Dermis blood vessel endothelial cell (primary cell): ENCODE results near the gene UBC. TPM values are rescaled to one million over a fixed set of nuclear protein-coding genes. Genes with fewer than 3 reads are reported as not detected.
"Not testable (repeated sequence)": the region's sequence is repeated elsewhere in the genome, so short reads cannot be mapped to it uniquely, and the experiment has no call there.

Experiments used
- DNase-seq: peaks from one replicate; pipeline ENCODE4 v3.0.0; 2010
- total RNA-seq: library from RNA; depleted of rRNA; stranded (reverse); fragments of >200 nt; gene quantifications from 2 replicates; pipeline ENCODE4 v1.2.3, GENCODE V29; 2014

Gene UBC
- total RNA-seq, 1 donor from 2014 or later, result 1,840 TPM

DNA sequence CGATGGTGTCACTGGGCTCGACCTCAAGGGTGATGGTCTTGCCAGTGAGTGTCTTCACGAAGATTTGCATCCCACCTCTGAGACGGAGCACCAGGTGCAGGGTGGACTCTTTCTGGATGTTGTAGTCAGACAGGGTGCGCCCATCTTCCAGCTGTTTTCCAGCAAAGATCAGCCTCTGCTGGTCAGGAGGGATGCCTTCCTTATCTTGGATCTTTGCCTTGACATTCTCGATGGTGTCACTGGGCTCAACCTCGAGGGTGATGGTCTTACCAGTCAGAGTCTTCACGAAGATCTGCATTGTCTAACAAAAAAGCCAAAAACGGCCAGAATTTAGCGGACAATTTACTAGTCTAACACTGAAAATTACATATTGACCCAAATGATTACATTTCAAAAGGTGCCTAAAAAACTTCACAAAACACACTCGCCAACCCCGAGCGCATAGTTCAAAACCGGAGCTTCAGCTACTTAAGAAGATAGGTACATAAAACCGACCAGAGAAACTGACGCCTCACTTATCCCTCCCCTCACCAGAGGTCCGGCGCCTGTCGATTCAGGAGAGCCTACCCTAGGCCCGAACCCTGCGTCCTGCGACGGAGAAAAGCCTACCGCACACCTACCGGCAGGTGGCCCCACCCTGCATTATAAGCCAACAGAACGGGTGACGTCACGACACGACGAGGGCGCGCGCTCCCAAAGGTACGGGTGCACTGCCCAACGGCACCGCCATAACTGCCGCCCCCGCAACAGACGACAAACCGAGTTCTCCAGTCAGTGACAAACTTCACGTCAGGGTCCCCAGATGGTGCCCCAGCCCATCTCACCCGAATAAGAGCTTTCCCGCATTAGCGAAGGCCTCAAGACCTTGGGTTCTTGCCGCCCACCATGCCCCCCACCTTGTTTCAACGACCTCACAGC is 717 bp downstream of the UBC start:
- peak; percentile 90 for DNase-seq

DNA sequence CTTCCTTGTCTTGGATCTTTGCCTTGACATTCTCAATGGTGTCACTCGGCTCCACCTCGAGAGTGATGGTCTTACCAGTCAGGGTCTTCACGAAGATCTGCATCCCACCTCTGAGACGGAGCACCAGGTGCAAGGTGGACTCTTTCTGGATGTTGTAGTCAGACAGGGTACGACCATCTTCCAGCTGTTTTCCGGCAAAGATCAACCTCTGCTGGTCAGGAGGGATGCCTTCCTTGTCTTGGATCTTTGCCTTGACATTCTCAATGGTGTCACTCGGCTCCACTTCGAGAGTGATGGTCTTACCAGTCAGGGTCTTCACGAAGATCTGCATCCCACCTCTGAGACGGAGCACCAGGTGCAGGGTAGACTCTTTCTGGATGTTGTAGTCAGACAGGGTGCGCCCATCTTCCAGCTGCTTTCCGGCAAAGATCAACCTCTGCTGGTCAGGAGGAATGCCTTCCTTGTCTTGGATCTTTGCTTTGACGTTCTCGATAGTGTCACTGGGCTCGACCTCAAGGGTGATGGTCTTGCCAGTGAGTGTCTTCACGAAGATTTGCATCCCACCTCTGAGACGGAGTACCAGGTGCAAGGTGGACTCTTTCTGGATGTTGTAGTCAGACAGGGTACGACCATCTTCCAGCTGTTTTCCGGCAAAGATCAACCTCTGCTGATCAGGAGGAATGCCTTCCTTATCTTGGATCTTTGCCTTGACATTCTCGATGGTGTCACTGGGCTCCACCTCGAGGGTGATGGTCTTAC is 1.7 kb downstream of the UBC start:
- DNase-seq, result not testable (repeated sequence)

DNA sequence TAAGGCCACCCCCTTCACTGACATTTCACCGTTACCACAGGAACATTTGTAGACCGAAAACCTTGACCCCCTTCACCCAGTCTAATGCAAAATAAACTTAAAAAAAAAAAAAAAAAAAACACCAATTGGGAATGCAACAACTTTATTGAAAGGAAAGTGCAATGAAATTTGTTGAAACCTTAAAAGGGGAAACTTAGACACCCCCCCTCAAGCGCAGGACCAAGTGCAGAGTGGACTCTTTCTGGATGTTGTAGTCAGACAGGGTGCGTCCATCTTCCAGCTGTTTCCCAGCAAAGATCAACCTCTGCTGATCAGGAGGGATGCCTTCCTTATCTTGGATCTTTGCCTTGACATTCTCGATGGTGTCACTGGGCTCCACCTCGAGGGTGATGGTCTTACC is 2.9 kb downstream of the UBC start:
- DNase-seq, result not testable (repeated sequence)

DNA sequence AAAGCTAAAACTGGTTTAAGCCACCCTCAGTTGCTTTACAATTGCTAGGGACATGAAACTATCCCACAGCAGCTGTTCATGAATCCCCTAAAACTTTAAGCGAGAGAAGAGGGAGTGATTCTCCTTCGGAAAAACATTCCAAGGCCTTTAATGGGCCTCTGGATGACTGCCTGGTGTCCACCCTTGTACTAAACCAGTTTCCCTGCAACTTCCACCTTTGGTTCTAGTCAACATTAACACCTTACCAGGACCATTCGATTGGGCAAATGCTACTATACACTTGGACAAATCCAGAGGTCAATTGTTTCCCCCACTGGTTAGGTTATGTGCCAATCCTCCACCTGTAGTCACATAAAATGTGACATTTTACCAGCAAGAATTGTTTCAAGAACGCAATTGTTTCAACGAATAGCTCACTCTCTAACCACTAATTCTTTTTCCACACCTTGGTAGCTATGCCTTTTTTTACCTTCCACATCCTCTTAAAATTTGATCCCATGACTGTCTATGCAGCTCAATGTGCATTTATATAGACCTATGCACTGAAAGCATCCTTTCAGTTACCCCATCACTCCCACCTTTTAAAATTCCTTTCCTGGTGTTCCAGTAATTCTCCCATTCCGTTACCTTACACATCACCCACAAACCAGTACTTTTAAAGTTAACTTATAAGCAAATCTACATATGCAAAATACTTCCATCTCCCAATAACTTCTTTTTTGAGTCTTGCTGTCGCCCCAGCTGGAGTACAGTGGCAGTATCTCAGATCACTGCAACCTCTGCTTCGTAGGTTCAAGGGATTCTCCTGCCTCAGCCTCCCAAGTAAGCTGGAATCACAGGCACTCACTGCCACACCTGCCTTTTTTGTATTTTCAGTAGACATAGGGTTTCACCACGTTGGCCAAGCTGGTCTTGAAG is 3.6 kb downstream of the UBC start:
- no peak for DNase-seq

DNA sequence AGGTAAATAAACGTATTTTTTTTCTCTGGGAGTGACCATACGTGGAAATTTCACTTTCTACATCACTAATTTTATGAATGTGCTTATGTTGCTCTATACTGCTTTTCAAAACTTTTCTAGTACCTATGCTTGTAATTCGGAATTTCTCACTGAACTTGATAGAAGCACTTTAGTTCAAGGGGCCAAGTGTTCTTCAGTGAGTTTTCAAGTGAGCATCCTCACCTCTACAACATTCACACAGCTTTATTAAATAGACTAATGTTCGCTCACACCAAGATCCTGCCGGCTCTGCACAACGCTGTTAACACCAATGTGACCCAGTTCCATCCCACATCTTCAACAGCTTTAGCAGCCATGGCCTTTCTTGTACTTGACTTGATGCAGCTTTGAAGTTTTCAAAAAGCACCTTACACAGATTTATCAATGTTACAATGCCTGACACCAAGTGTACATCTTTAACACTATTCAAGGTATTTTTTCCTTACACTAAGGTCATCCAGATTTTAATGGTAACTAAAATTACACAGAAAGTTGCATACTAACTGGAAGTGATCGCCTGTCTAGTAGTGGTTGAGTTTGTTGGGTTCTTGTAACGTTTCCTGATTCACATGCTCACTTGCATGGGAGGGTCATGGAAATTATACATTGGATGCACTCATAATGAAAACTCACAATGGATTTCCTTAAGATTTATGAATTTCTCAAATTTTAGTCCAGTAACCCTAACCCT is 4.5 kb downstream of the UBC start:
- no peak for DNase-seq

DNA sequence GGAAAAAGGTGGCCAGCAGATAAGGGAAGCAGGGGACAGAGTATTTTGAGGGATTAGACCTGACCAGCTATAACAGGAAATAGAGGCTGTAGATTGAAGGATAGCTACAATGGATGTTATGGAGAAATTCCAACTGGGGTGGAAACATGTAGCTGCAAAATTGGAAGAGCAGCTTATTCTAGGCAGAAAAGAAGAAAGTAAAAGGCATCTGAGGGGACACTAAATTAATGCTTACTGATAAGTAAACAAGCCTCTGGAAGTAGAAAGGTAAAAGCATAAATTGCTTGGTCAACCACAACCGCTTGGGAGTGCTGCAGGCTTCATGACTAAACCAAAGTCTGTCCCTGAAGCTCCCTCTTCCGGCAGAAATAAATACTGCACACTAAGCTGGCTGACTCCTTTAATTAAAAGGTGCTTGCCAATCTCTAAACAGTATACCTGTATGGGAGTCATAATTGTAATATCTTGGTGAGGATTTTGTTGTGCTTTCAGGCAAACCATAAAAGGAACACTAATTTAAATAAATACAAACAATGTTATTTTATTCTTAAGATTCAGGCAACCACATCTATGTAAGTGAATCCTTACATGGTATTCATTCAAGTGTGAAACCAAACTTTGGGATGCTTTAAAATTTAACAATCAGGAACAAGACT is 7.7 kb downstream of the UBC start:
- peak; percentile 96 for DNase-seq

DNA sequence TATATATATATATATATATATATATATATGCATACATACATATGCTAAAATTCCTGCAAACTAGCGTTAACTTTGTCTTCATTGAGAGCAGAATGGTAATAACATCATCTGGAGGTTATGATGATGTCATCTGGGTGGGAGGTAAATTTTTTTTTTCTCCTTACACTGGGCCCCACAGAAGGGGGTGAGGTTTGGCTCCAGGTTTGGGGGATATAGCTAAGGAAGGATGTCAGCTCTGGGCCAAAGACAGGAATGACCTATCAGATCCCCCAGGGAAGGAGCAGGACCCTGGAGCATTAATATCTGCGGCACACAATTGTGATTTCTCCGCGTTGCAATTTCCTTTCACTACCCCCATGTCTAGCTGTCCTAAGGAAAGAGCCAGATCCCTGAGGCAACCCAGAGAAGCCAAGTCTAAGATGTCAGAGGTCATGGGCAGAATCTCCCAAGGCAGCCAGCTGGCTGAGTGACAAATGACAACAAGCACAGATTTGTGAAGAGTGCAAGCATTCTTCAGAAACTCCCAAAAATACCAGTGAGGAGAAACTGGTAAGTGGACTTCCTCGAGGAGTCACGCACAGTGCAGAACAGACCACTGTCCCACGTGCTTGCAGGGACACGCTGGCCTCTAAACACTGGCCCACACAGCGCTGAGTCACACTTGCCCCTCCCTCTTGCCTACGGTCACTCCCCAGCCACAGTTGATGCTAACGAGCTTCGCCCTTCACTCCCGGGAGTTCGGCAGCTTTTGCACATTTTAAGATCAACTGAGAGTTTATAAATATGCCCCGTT is 9.9 kb downstream of the UBC start:
- peak; percentile 88 for DNase-seq

DNA sequence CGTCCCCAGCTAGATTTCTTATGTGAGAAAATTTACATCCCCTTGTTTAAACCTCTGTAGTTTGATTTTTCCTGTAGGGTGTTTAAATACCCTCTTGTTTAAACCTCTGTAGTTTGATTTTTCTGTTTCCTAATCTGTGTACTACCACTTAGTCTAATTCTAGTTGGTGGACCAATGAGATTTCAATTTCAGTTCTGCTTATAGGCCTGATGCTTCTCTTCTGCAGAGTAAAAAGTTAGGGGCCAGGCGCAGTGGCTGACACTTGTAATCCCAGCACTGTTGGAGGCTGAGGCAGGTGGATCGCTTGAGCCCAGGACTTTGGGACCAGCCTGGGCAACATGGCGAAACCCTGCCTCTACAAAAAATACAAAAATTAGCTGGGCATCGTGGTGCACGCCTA is 11.5 kb downstream of the UBC start:
- no peak for DNase-seq

DNA sequence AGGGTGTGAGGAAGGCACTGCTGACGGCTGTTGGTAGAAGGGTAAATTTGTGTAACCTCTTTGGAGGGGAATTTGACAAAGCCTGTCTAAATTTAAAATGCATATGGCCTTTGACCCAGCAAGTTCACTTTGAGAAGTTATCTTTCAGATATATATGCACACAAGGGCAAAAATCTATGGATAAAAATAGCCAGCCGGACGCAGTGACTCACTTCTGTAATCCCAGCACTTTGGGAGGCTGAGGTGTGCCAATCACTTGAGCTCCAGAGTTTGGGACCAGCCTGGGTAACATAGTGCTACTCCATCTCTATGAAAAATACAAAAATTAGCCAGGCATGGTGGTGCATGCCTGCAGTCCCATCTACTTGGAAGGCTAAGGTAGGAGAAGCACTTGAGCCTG is 13.4 kb downstream of the UBC start:
- no peak for DNase-seq

DNA sequence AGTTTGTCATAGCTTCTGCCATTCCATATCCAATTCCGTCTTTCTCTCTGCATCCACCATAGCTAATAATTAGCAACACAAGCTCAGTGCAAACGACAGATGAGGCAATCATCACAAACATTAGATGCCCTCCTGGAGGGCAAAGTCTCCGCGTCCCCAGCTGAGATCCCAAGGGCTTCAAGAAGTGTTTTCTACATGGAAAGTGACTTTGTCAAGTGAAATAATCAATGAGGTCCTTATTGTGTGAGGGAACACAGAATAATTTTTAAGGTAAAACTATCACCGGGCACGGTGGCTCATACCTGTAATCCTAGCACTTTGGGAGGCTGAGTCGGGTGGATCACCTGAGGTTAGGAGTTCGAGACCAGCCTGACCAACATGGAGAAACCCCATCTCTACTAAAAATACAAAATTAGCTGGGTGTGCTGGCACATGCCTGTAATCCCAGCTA is 14.1 kb downstream of the UBC start:
- DNase-seq, result not testable (repeated sequence)

DNA sequence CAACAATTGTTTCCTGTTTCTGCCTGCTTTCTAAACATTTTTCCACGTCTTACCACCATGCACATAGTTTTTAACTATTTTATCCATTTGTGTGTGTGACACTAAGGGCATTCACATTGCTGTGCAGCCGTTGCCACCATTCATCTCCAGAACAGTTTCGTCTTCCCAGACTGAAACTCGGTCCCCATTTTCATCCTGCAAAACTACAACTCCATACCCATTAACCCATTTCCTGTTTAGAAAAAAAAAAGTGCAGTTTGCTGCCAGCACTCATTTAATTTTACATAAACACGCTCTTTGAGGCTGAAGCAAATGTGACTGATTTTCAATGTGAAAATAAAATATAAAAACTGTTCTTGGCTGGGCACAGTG is 15.5 kb downstream of the UBC start:
- no peak for DNase-seq

DNA sequence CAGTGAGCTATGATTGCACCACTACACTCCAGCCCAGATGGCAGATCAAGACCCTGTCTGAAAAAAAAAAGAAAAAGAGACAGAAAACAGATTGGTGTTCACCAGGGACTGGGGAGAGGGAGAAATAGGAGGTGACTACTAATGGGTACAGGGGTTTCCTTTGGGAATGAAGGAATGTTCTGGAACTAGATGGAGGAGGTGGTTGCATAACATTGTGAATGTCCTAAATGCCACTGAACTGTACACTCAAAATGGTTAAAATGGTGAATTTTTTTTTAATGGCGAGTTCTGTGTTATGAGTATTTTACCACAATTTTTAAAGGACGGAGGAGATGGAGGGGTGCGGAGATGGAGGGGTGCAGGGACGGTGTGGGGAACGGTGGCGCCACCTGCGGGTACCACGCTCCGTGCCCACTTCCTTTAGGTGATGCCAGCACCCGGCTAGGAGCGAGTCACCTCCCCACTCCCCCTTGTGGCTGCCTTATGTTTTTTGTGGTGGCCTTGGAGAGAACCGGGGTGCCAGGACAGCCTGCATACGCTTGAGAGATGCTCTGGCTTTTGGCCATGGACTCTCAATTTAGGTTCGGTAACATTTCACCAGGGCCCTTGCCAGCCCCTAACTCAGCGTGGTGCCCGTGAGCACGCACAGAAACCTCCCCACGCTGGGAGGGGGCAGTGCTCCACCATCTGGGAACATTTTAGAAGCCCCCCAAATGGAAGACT is 16.1 kb downstream of the UBC start:
- peak; percentile 55 for DNase-seq

DNA sequence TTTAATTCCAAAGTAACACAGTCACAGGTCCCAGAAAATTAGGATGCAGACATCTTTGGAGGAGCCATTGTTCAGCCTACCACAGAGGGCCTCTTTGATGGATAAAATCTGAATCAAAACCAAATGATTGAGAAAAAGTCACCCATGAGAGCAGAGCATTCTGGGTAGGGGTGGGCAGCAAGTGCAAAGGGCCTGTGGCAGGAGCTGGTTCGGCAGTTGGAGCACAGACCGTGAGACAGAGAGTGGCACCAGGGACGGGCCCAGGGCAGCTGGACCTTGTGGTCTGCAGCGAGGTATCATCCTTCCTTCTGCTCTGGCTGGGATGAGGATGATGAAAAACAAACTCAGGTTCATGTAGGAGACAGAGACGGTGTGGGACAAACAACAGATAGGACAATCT is 18.0 kb downstream of the UBC start:
- DNase-seq, result no peak

DNA sequence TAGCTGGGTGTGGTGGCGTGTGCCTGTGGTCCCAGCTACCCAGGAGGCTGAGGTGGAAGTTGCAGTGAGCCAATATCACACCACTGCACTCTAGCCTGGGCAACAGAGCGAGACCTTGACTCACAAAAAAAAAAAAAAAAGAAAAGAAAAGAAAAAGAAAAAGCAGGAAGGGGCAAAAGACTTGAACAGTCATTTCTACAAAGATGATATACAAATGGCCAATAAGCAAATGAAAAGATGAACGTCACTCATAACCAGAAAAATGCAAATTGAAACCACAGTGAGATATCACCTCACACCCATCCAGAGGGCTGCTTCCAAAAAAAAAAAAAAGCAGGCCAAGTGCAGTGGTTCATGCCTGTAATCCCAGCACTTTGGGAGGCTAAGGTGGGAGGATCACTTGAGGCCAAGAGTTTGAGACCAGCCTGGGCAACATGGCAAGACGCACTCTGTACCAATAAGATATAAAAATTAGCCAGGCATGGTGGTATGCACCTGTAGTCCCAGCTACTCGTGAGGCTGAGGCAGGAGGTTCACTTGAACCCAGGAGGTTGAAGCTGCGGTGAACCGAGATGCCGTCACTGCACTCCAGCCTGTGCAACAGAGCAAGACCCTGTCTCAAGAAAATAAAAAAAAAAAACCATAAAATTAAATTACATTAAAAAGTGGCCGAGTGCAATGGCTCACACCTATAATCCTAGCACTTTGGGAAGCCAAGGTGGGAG is 20.5 kb downstream of the UBC start:
- no peak for DNase-seq

DNA sequence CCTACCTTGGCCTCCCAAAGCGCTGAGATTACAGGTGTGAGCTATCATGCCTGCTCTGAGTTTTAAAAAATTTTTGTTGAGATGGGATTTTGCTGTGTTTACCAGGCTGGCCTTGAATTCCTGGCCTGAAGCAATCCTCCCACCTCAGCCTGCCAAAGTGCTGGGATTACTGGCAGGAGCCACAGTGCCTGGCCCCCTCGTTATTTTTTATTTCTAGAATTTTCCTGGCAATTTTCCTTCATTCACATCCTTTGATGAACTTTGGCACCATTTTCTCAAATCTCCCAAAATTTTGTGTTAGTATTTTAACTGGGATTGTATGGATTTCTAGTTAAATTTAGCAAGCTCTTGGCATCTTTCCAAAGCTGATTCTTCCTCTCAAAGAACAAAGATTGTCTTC is 26.2 kb downstream of the UBC start:
- DNase-seq, result no peak

DNA sequence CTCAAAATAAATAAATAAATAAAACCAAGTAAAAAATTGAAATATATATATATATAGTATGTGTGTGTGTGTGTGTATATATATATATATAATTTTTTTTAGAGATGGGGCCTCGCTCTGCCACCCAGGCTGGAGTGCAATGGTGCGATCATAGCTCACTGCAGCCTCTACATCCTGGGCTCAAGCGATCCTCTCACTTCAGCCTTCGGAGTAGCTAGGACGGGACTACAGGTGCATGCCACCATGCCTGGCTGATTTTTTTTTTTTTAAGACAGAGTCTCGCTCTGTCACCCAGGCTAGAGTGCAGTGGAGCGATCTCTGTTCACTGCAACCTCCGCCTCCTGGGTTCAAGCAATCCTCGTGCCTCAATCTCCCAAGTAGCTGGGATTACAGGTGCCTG is 26.7 kb downstream of the UBC start:
- DNase-seq, result not testable (repeated sequence)

DNA sequence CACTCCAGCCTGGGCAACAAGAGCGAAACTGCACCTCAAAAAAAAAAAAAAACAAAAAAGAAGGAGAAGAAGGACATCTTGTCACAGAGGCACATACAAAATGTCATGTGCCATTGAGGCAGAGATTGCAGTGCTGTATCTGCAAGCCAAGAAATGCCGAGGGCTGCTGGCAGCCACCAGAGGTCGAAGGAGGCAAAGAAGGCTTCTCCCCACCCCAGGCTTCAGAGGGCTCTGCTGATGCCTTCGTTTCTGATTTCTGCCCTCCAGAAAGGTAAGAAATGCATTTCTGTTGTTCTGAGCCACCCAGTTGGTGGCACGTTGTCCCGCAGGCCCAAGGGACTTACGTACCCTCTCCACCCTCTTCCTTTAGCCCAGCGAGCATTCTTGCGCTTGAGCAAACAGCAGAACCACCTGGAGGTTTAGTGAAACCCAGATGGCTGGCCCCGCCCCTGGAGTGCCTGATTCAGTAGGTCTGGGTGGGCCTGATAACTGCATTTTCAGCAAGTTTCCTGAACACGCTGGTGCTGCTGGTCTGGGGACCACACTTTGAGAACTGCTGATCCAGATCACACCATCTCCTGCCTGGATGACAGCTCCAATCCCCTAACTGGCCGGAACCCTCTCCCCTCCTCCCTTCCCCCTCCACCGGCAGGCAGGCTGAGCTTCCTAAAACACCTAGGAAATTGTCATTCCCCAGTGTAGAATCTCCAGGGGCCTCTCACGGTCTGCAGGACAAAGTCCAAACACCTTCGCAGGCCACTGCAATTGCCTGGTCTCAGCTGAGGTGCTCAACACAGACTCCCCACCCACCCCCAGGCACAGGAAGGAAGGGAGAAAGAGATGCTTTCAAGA is 29.6 kb downstream of the UBC start:
- DNase-seq, result no peak
